Thyroid gland (tissue), 4 donors: ENCODE data around the gene KIF2A.

ENCODE experiments used
- POLR2A ChIP-seq, 2 donors: fragments of 450-650 bp; IDR thresholded peaks; one replicate each; pipeline ENCODE4 v1.6.1; 2017; ENCODE audit warnings: antibody characterized with exemption in 2 of 2, mild to moderate bottlenecking in 2 of 2, moderate library complexity in 1 of 2
- TF ChIP-seq, protein P1 (sequence below), 6 experiments: fragments of 200-600 bp in 3 of 6; fragments of 450-650 bp in 3 of 6; sonication (generic) in 3 of 6; IDR thresholded peaks; one replicate each; pipeline ENCODE4 v1.5.1; 2016 to 2019; ENCODE audit warnings: antibody characterized with exemption in 6 of 6, mild to moderate bottlenecking in 2 of 6, inconsistent platforms in 1 of 6, moderate library complexity in 1 of 6

DNA sequence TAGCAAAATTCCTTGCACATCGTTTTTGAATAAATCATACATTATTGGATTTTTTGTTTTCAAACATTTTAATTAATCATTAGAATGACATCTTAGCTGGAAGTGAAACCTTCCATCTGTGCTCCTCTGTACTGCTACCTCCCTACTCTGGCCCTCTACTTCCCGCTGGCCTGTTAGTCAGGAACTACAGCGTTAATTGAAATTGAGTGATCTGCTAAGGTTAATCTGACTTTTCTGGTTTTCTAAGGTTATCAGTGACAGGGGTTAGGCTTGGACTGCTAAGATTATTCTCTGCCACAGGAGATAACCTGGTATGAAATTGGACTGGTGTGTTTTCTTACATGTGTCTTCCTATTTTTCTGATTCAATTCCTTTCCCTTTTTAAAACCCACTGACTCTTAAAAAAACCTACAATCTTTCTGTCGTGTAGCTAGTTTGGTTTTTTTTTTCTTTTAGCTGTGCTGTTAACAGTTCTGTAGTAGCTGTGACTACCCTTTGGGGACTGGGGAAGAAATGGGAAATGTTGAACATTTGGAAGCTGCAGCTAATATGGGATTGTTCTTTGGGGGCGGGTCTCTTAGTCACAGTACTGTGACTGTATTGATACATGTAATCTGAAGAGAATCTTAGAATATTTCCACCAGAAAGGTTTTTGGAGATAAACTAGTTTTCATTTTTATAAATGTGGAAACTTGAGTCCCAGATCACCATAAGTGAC is 4.6 kb downstream of the KIF2A start:
- TF ChIP-seq POLR2A (IDR thresholded peaks at IDR 0.05): no peak
- TF ChIP-seq, protein P1, sequence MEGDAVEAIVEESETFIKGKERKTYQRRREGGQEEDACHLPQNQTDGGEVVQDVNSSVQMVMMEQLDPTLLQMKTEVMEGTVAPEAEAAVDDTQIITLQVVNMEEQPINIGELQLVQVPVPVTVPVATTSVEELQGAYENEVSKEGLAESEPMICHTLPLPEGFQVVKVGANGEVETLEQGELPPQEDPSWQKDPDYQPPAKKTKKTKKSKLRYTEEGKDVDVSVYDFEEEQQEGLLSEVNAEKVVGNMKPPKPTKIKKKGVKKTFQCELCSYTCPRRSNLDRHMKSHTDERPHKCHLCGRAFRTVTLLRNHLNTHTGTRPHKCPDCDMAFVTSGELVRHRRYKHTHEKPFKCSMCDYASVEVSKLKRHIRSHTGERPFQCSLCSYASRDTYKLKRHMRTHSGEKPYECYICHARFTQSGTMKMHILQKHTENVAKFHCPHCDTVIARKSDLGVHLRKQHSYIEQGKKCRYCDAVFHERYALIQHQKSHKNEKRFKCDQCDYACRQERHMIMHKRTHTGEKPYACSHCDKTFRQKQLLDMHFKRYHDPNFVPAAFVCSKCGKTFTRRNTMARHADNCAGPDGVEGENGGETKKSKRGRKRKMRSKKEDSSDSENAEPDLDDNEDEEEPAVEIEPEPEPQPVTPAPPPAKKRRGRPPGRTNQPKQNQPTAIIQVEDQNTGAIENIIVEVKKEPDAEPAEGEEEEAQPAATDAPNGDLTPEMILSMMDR (IDR thresholded peaks at IDR 0.05): no peak
